Hepatocyte (in vitro differentiated cells): ENCODE results near the gene VGF. TPM values are rescaled to one million over a fixed set of nuclear protein-coding genes. Genes with fewer than 3 reads are reported as not detected.

Experiments used
- DNase-seq: peaks from one replicate; pipeline ENCODE4 v3.0.0-alpha.2; 2016; ENCODE audit warnings: low spot score
- H2AFZ ChIP-seq: fragments of 200-600 bp; sonication (generic); 2 replicates; pipeline ENCODE4 v1.6.0; 2016; ENCODE audit warnings: antibody characterized with exemption, mild to moderate bottlenecking
- H3K27ac ChIP-seq: fragments of 200-600 bp; sonication (generic); 2 replicates; pipeline ENCODE4 v1.5.1; 2016; ENCODE audit warnings: mild to moderate bottlenecking
- H3K27me3 ChIP-seq: fragments of 200-600 bp; sonication (generic); 2 replicates; pipeline ENCODE4 v1.6.1; 2016
- H3K36me3 ChIP-seq: fragments of 200-600 bp; sonication (generic); replicated peaks from 2 replicates; pipeline ENCODE4 v1.5.1; 2016; ENCODE audit warnings: low read depth; ENCODE audit not compliant: insufficient read depth
- H3K4me1 ChIP-seq: fragments of 200-600 bp; sonication (generic); 2 replicates; pipeline ENCODE4 v1.5.1; 2016; ENCODE audit warnings: mild to moderate bottlenecking, moderate library complexity; ENCODE audit not compliant: insufficient read depth
- H3K4me2 ChIP-seq: fragments of 200-600 bp; sonication (generic); 2 replicates; pipeline ENCODE4 v1.6.0; 2016
- H3K4me3 ChIP-seq: fragments of 200-600 bp; sonication (generic); 2 replicates; pipeline ENCODE4 v1.5.1; 2016; ENCODE audit warnings: mild to moderate bottlenecking
- H3K79me2 ChIP-seq: fragments of 200-600 bp; sonication (generic); 2 replicates; pipeline ENCODE4 v1.6.0; 2017; ENCODE audit warnings: mild to moderate bottlenecking
- H3K9me2 ChIP-seq: fragments of 200-600 bp; sonication (generic); replicated peaks from 2 replicates; pipeline ENCODE4 v1.6.0; 2017; ENCODE audit warnings: mild to moderate bottlenecking; ENCODE audit not compliant: insufficient read depth
- H3K9me3 ChIP-seq: fragments of 200-600 bp; sonication (generic); 2 replicates; pipeline ENCODE4 v1.5.1; 2016; ENCODE audit warnings: low read depth, mild to moderate bottlenecking
- H4K20me1 ChIP-seq: fragments of 200-600 bp; sonication (generic); 2 replicates; pipeline ENCODE4 v1.6.0; 2016; ENCODE audit warnings: mild to moderate bottlenecking; ENCODE audit not compliant: insufficient read depth, poor library complexity, severe bottlenecking
- EZH2 ChIP-seq: fragments of 200-600 bp; sonication (generic); IDR thresholded peaks from 2 replicates; pipeline ENCODE4 v1.6.1; 2016; ENCODE audit warnings: antibody characterized with exemption, mild to moderate bottlenecking, borderline replicate concordance
- EZH2phosphoT487 ChIP-seq: fragments of 200-600 bp; sonication (generic); IDR thresholded peaks from one replicate; pipeline ENCODE4 v1.6.1; 2018; ENCODE audit warnings: antibody characterized with exemption, mild to moderate bottlenecking, low read depth, moderate library complexity; ENCODE audit not compliant: unreplicated experiment, severe bottlenecking
- WGBS: methylation state at CpG from one replicate; pipeline ENCODE4 v1.1.6; 2016; ENCODE audit warnings: low lambda C conversion rate; ENCODE audit errors: missing lambda C conversion rate; 5-methylcytosine and 5-hydroxymethylcytosine counted together
- polyA plus RNA-seq: library from polyadenylated mRNA; unstranded; fragments of >200 nt; fragmentation: Nextera tagmentation; extraction: Ambion mirVana; gene quantifications from 2 replicates; pipeline ENCODE4 v1.2.1, GENCODE V29; 2016
- total RNA-seq: library from RNA; depleted of rRNA; stranded (reverse); fragments of >200 nt; gene quantifications from 2 replicates; pipeline ENCODE4 v1.2.3, GENCODE V29; 2014
- TF ChIP-seq, protein P1 (sequence below): fragments of 200-600 bp; sonication (generic); IDR thresholded peaks from 2 replicates; pipeline ENCODE4 v1.5.1; 2016; ENCODE audit warnings: antibody characterized with exemption, mild to moderate bottlenecking; ENCODE audit not compliant: poor library complexity

VGF gene
- total and polyA plus RNA-seq, 2 experiments from 2014 or later, result 0.19 to 0.30 TPM

DNA sequence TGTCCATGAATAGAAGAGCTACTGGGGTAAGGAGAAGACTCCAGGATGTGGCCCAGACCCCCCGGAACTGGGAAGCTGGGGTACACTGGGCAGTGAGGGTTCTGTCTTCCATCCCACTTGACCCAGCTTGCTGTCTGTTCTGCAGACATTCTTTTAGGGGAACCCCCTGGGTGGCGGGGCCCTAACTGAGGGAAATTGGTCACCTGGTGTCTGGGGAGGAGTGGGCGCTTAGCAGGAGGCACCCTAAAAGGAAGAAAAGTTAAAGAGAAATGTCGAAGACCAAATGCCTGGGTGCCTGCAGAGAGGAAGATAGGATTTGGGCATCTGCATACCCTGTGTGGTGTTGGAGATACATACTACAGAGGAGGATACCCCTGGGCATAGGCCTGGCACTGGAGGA lies 10.1 kb downstream of the VGF start:
- Histone ChIP-seq H3K36me3 (no peaks in the 10 kb centered on the region), H4K20me1 (no peaks in the 10 kb centered on the region), H3K9me3 (no peaks in the 10 kb centered on the region), H3K4me2 (peak overlapping the region; percentile 98), H3K9me2 (no peaks in the 10 kb centered on the region), H3K79me2 (peaks cover 16% of the 10 kb centered on the region), H3K27ac (peak overlapping the region; percentile 60), H3K4me3 (peak overlapping the region; percentile 92), H3K4me1 (no peaks in the 10 kb centered on the region), H3K27me3 (no peaks in the 10 kb centered on the region), H2AFZ (peak overlapping the region; percentile 85)
- 74% methylated on average over 4 of the region's 4 CpGs for WGBS
- DNase-seq, result no peak
- TF ChIP-seq, protein P1, sequence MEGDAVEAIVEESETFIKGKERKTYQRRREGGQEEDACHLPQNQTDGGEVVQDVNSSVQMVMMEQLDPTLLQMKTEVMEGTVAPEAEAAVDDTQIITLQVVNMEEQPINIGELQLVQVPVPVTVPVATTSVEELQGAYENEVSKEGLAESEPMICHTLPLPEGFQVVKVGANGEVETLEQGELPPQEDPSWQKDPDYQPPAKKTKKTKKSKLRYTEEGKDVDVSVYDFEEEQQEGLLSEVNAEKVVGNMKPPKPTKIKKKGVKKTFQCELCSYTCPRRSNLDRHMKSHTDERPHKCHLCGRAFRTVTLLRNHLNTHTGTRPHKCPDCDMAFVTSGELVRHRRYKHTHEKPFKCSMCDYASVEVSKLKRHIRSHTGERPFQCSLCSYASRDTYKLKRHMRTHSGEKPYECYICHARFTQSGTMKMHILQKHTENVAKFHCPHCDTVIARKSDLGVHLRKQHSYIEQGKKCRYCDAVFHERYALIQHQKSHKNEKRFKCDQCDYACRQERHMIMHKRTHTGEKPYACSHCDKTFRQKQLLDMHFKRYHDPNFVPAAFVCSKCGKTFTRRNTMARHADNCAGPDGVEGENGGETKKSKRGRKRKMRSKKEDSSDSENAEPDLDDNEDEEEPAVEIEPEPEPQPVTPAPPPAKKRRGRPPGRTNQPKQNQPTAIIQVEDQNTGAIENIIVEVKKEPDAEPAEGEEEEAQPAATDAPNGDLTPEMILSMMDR, result no peak
- TF ChIP-seq EZH2phosphoT487 (no peak), EZH2 (no peak)

DNA sequence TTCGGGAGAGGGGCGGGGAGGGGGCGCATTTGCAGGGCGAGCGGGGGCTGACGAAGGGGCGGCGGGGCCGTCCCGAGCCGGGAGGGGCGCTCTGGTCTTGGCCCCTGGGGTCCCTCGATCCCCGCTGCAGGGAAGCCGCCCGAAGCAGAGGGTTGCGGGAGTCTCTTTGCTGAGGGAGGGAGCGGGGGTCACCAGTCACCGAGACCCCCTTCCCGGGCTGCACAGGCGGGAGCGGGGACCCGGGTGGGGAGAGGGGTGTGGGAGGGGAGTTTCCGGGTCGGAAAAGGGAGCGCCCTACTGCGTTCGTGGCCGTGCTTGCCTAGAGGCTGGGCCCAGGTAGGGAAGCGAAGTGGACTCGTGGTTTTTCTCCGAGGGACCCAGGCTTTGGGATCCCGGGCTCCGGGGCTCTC lies 10.7 kb downstream of the VGF start:
- peaks cover 16% of the 10 kb centered on the region for H3K79me2 ChIP-seq
- H3K4me3 ChIP-seq, result peak overlapping the region; percentile 92
- no peaks in the 10 kb centered on the region for H4K20me1 ChIP-seq
- peak overlapping the region; percentile 98 for H3K4me2 ChIP-seq
- H2AFZ ChIP-seq, result peak overlapping the region; percentile 85
- no peaks in the 10 kb centered on the region for H3K27me3 ChIP-seq
- no peaks in the 10 kb centered on the region for H3K9me3 ChIP-seq
- H3K27ac ChIP-seq, result peak overlapping the region; percentile 60
- no peaks in the 10 kb centered on the region for H3K9me2 ChIP-seq
- DNase-seq, result no peak
- no peaks in the 10 kb centered on the region for H3K36me3 ChIP-seq
- H3K4me1 ChIP-seq, result no peaks in the 10 kb centered on the region
- WGBS, result 0% methylated on average over 1 of the region's 34 CpGs
- TF ChIP-seq EZH2phosphoT487 (no peak), EZH2 (no peak)
- TF ChIP-seq, protein P1, result no peak

DNA sequence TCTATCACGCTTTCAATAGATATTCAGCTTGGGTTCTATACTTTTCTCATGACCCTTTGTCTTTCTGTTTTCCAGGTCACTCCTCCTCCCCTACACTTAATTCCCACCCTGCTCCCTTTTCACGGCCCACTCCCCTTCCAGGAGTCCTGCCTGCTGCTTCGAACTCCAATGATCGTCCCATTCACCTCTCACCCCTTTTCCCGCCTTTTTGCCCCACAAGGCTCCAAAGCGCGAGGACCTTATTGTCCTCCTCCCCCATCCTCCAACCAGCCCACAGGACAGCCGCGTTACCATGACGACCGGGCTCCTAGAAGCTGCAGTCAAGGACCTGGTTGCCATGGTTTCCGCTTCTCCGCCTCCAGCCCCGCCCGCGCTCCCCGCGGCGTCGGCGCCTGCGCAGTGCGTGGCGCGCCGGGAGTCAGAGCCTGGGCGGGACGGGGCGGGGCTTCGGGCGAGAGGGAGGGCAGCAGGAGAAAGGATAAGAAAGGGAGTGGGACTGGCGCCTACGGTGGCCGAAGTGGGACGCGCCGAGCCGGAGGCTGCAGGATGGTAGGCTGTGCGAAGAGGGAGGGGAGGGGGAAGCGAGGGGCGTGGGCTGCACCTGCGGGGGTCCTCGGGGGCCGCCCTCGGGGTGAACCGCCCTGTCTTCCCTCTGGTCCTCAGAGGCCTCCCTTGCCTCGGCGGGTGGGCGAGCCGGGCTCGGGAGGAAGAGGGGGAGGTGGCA lies 11.2 kb downstream of the VGF start, which contains the start of gene AP1S1:
AP1S1 (plus strand) TSS at position 508 of the 724 bp plus-strand sequence; CDS start at position 547, 39 bp downstream.
- peaks cover 16% of the 10 kb centered on the region for H3K79me2 ChIP-seq
- H3K36me3 ChIP-seq, result no peaks in the 10 kb centered on the region
- H3K4me3 ChIP-seq, result peak within 1 kb of the TSS; percentile 92
- H3K4me1 ChIP-seq, result no peaks in the 10 kb centered on the region
- H4K20me1 ChIP-seq, result no peaks in the 10 kb centered on the region
- H2AFZ ChIP-seq, result peak within 1 kb of the TSS; percentile 85
- H3K27ac ChIP-seq, result peak within 1 kb of the TSS; percentile 60
- peak within 1 kb of the TSS; percentile 98 for H3K4me2 ChIP-seq
- DNase-seq, result peak; percentile 98
- H3K27me3 ChIP-seq, result no peaks in the 10 kb centered on the region
- no peak for TF ChIP-seq EZH2phosphoT487
- TF ChIP-seq EZH2, result no peak
- TF ChIP-seq, protein P1, result no peak
- no peaks in the 10 kb centered on the region for H3K9me2 ChIP-seq
- 12% methylated on average over 15 of the region's 51 CpGs for WGBS
- H3K9me3 ChIP-seq, result no peaks in the 10 kb centered on the region
